Activated CD4-positive, alpha-beta T cell treated with anti-CD3 and anti-CD28 coated beads, Interleukin-2, amount 10 ng/mL, durations not matched to agents 24 days and 14 days (primary cell): ENCODE data around the gene ACO1. TPM values are rescaled to one million over a fixed set of nuclear protein-coding genes. Genes with fewer than 3 reads are reported as not detected.
"Not testable (repeated sequence)": the region's sequence is repeated elsewhere in the genome, so short reads cannot be mapped to it uniquely, and the experiment has no call there.

Experiments
- DNase-seq: peaks from one replicate; pipeline ENCODE4 v3.0.0; 2022
- H3K27ac Mint-ChIP-seq: one replicate; pipeline ENCODE4 v1.8.0; 2022; ENCODE audit warnings: mild to moderate bottlenecking, mixed read lengths
- H3K27me3 Mint-ChIP-seq: one replicate; pipeline ENCODE4 v1.8.0; 2022; ENCODE audit warnings: mixed read lengths
- H3K36me3 Mint-ChIP-seq: one replicate; pipeline ENCODE4 v1.8.0; 2022; ENCODE audit warnings: low read depth, mild to moderate bottlenecking, mixed read lengths
- H3K4me1 Mint-ChIP-seq: one replicate; pipeline ENCODE4 v1.8.0; 2021; ENCODE audit warnings: mixed read lengths
- H3K4me3 Mint-ChIP-seq: one replicate; pipeline ENCODE4 v1.8.0; 2022; ENCODE audit warnings: mild to moderate bottlenecking, moderate library complexity, mixed read lengths
- H3K9me3 Mint-ChIP-seq: one replicate; pipeline ENCODE4 v1.8.0; 2021; ENCODE audit warnings: mixed read lengths
- intact Hi-C: fragments of 100-400 bp; cut with micrococcal nuclease; formaldehyde crosslinking; loops from one replicate; pipeline ENCODE4 v1.15.1; 2023
- total RNA-seq: library from RNA; stranded (reverse); gene quantifications from 2 replicates; pipeline ENCODE4 v1.2.3, GENCODE V29; 2022

Gene ACO1
- 7.4 TPM in 2 replicates for total RNA-seq

DNA sequence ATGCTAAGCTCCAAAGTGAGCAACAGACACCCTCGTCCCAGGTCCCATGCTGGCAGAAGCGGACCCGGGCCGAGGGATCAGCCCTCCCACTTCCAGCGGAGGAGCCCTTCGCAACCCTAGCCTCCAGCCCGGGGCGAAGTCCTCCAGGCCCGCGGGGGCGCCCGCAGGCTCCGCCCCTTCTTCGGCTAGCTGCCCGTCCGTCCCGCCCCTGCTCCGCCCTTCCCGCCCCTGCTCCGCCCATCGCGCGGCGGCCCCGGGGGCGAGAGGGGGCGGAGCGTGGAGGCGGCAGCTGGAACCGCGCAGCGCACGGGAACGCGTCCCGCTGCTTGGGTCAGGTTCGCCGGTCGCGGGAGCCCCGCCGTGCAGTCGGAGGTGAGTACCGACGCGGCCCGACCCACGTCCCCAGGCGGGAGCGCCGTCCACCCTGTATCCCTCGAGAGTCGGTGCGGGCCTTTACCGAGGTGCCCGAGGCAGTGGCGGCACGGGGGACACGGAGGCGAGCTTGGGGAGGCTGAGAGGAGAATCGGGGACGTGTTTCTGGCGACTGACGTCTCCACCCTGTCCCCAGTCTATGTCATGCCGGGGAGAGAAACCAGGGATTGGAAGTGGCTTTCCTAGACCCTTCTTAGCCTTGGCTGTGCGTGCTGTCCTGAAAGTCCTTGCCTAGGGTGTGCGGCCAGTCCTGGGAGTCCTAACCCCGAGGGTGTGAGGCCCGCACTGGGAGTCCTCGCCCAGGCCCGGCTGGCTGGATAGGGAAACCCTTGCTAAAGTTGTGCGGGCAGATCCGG lies at the start of gene ACO1:
ACO1 (plus strand) TSS at position 280 of the 788 bp plus-strand sequence. CDS start 20,864 bp downstream, outside the sequence.
- intact Hi-C loops, result loop anchor here (1.0 kb wide), 2 partner anchors 141 to 189 kb away; partner anchors contain the start of gene NDUFB6
- peak within 1 kb of the TSS; percentile 85 for H3K4me3 Mint-ChIP-seq

DNA sequence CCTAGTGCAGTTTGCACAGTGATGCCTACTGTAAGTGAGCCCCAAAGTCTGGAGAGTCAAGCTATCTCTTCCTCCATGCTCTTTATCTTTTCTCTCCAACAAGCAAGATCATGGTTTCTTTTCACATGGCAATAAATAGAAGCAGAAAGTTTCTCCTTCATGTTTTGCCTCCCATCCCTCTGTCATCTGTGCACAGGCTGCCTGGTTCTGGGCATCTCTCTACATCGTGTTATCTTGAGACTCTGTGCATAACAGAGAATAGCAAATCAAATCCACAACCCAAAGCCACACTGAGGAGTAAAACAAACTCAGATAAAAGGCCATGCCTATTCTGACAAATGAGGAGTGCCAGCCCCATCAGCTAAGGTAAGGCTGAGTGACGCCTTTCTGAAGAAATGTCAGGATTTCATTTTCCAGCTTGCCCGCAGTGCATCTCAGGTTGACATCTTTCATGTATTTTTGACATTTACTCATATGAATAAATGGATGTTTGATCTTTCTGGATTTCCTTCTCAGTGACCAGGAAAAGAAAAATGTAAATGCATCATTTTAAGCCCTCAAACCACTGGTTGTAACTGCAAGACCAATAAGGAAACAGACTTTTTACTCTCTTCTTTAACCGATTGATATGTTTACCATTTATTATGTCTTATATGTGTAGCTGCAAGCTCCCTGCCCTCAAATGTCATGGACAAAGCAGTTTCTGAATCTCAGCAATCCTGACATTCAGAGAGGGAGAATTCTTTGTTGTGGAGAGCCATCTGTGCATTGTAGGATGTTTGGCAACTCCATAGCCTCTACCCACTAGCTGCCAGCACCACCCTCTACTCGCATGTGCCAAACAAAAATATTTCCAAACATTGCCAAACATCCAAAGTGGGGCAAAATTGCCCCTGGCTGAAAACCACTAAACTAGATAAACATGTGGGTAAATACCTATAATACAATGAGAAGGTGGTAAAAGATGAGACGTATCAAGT lies 49.2 kb upstream of the ACO1 start:
- peaks cover 3% of the 10 kb centered on the region for H3K27me3 Mint-ChIP-seq
- no peak overlapping the region for H3K4me3 Mint-ChIP-seq
- no peaks in the 10 kb centered on the region for H3K36me3 Mint-ChIP-seq
- DNase-seq, result no peak
- no peak overlapping the region for H3K27ac Mint-ChIP-seq
- intact Hi-C loops, result no loop called here
- peaks cover 1% of the 10 kb centered on the region for H3K4me1 Mint-ChIP-seq
- no peaks in the 10 kb centered on the region for H3K9me3 Mint-ChIP-seq

More for the DNA sequence above, at the start of gene ACO1:
- no peaks in the 10 kb centered on the region for H3K36me3 Mint-ChIP-seq
- peaks cover 32% of the 10 kb centered on the region for H3K27me3 Mint-ChIP-seq
- H3K4me1 Mint-ChIP-seq, result peaks cover 12% of the 10 kb centered on the region
- H3K27ac Mint-ChIP-seq, result peak within 1 kb of the TSS; percentile 23
- no peaks in the 10 kb centered on the region for H3K9me3 Mint-ChIP-seq
- peak; percentile 97 for DNase-seq

DNA sequence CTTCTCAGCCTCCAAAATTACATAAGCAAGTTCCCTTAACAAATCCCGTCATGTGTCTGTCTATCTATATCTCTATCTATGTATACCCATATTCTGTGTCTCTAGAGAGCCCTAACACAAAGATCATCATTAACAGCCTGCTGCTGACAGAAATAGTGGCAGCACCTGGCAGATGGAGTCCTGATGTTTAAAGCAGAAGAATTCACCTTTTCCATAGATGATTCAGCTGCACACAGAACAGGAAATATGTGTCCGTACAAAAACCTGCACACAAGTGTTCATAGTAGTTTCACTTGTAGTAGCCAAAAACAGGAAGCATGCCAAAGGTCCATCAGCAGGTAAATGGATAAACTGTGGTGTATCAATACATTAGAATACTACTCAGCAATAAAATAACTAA lies 45.0 kb upstream of the ACO1 start:
- H3K27me3 Mint-ChIP-seq, result peaks cover 3% of the 10 kb centered on the region
- H3K9me3 Mint-ChIP-seq, result no peaks in the 10 kb centered on the region
- H3K27ac Mint-ChIP-seq, result no peak overlapping the region
- no peaks in the 10 kb centered on the region for H3K36me3 Mint-ChIP-seq
- DNase-seq, result no peak
- peaks cover 5% of the 10 kb centered on the region for H3K4me1 Mint-ChIP-seq
- no peak overlapping the region for H3K4me3 Mint-ChIP-seq
- intact Hi-C loops, result no loop called here

DNA sequence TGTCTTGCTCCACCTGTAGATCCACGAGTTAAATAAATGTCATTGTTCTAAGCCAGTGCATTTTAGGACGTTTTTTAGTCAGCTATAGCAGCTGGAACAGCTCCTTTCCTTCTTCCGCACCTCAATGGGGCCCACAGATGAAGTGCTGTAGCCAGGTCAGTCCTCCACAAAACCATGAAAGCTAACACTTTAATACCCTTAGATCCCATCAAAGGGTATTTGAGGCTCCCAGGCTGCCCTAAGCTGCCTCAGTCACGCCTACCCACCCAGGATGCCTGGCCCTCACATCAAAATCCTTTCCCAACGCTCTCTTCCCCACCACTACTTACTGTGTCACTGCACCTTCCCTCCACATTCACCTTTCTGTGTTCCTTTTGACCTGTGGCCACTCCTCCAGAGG lies 44.1 kb upstream of the ACO1 start:
- peaks cover 10% of the 10 kb centered on the region for H3K4me1 Mint-ChIP-seq
- no peaks in the 10 kb centered on the region for H3K36me3 Mint-ChIP-seq
- no peak overlapping the region for H3K4me3 Mint-ChIP-seq
- DNase-seq, result no peak
- H3K27me3 Mint-ChIP-seq, result peaks cover 3% of the 10 kb centered on the region
- intact Hi-C loops, result no loop called here
- H3K9me3 Mint-ChIP-seq, result no peaks in the 10 kb centered on the region
- no peak overlapping the region for H3K27ac Mint-ChIP-seq

DNA sequence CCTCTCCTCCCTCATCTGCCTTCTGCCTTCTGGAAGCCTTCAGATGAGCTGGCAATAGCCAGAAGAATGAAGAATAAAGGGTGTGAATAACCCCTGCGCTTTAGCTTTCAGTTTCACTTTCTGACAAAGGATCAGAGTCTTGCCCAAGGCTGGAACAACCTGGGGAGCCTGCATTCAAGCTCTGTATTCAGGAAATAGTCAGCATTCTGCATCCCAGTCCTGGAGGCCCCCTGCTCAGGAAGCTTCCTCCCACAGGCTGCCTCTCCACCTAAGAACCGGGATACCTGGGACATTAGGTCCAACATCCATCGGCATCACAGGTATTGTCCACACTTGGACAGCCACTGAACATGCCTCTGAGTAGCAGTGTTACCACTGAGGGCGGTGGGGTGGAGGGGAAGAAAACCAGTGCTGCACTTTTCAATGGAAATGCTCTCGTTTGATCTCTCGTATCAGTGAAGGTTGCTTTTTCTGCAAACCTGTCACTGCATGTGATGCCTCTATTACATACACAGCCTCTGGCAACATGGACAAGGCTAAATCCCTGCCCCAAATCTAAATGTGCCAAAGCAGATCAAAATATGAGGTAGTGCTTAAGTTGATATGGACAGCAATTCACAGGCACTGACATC lies 39.8 kb upstream of the ACO1 start:
- intact Hi-C loops, result no loop called here
- Mint-ChIP-seq H3K27me3 (no peaks in the 10 kb centered on the region), H3K36me3 (no peaks in the 10 kb centered on the region), H3K9me3 (no peaks in the 10 kb centered on the region), H3K27ac (no peak overlapping the region), H3K4me3 (no peak overlapping the region), H3K4me1 (peaks cover 8% of the 10 kb centered on the region)
- peak; percentile 68 for DNase-seq

DNA sequence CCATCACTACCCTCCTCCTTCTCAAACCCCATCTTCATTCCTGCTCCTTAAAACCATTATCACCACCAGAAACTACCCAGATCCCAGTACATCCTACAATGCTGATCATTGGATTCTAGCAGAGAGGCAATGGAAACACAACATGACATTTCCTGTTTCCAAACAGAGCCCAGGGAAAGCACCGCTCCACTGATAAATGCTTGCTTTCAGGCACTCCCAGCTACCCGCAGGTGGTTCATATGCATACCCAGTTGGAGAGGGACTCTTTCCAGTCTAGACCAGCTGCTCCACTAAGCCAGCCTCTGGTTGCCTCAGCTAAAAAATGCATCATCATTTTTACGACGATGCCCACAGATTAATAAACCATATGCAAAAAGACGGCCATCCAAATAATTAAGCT lies 39.2 kb upstream of the ACO1 start:
- H3K36me3 Mint-ChIP-seq, result no peaks in the 10 kb centered on the region
- no peaks in the 10 kb centered on the region for H3K9me3 Mint-ChIP-seq
- peaks cover 8% of the 10 kb centered on the region for H3K4me1 Mint-ChIP-seq
- DNase-seq, result no peak
- no peaks in the 10 kb centered on the region for H3K27me3 Mint-ChIP-seq
- no peak overlapping the region for H3K4me3 Mint-ChIP-seq
- no peak overlapping the region for H3K27ac Mint-ChIP-seq
- intact Hi-C loops, result no loop called here

DNA sequence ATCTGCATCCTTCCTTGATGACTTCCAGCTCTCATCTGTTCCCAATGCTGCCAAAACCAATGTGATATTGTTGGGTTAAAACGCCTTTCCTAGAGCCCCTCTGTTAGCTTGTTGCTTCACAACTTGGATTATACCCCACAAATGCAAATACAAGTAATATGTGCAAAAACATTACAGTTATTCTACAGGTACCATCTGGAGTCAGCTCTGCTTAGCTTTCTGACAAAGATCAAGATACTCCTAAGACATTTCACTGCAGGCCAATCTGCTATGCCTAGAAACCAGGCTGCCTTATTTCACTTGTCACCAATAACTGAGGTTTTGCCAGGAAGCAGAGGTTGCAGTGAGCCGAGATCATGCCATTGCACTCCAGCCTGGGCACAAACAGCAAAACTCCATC lies 36.9 kb upstream of the ACO1 start:
- intact Hi-C loops, result no loop called here
- DNase-seq, result no peak
- no peaks in the 10 kb centered on the region for H3K36me3 Mint-ChIP-seq
- no peaks in the 10 kb centered on the region for H3K27me3 Mint-ChIP-seq
- H3K4me1 Mint-ChIP-seq, result peaks cover 8% of the 10 kb centered on the region
- H3K27ac Mint-ChIP-seq, result no peak overlapping the region
- H3K4me3 Mint-ChIP-seq, result no peak overlapping the region
- H3K9me3 Mint-ChIP-seq, result no peaks in the 10 kb centered on the region

DNA sequence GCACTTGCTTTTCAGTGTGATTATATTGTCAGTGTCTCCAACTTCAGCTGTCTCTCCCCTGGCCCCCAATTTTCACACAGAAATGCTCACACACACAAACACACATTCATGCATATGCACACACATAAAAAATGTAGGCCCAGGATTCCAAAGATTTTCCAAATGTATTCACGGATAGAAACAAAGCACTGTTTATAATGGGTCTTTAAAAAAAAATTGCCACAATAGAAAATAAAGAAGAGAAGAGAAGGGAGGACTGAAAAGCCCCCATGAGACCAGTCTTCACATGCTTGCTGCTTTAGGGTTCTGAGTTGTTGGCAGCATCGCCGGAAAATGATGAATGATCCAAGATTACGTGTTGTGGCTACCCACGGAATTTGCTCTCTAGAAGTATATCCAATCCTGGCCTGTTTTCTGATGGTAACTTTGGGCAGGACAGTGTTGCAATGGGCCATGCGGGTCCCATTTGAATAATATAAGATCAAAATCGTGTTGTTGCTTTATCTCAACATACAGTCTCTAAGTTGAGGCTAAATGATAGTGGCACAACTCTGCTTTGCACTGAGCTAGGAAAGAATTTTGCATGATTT lies 36.2 kb upstream of the ACO1 start:
- H3K9me3 Mint-ChIP-seq, result no peaks in the 10 kb centered on the region
- no peak overlapping the region for H3K27ac Mint-ChIP-seq
- no peak for DNase-seq
- no peak overlapping the region for H3K4me3 Mint-ChIP-seq
- peaks cover 8% of the 10 kb centered on the region for H3K4me1 Mint-ChIP-seq
- H3K36me3 Mint-ChIP-seq, result no peaks in the 10 kb centered on the region
- no peaks in the 10 kb centered on the region for H3K27me3 Mint-ChIP-seq
- intact Hi-C loops, result no loop called here

DNA sequence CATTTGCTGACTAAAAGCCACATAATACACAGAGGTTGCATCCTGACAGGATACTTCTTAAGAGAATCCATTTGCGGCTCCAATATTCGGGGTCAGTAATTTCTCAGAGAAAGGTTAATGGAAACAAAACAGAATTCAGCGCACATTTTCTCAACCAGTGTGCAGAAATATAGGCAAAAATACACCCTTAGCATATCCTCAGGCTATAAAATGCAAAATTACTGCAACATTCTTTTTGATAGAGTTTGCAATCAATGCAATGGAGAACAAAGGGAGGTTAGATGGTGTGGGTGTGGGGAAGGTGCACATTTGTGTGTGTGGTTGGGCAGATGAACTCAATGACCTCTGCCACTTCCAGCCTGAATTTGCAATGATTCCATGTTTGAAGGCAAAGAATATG lies 35.4 kb upstream of the ACO1 start:
- H3K4me1 Mint-ChIP-seq, result peaks cover 8% of the 10 kb centered on the region
- no peak for DNase-seq
- intact Hi-C loops, result no loop called here
- H3K27ac Mint-ChIP-seq, result no peak overlapping the region
- no peak overlapping the region for H3K4me3 Mint-ChIP-seq
- no peaks in the 10 kb centered on the region for H3K9me3 Mint-ChIP-seq
- H3K27me3 Mint-ChIP-seq, result no peaks in the 10 kb centered on the region
- H3K36me3 Mint-ChIP-seq, result no peaks in the 10 kb centered on the region

DNA sequence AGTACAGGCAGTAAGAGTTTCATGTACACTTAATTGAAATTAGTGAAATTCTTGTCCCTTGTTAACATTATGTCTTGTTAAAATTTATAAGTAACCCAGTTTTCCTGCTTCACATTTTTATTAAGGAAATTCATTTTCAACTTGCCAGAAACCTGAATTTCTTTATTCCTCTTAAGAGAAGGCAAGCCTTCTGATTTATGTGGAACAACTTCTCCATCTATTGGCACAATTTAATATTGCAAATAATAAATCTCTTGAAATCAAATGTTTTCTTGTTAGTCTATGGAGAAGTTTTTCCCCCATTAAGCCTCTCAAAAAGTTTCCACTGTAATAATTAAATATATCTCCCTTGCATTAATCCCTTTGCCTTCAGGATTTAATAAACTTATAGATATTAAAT lies 33.8 kb upstream of the ACO1 start:
- Mint-ChIP-seq H3K4me3 (no peak overlapping the region), H3K27ac (no peak overlapping the region), H3K4me1 (no peaks in the 10 kb centered on the region), H3K9me3 (no peaks in the 10 kb centered on the region), H3K36me3 (no peaks in the 10 kb centered on the region), H3K27me3 (no peaks in the 10 kb centered on the region)
- DNase-seq, result no peak
- intact Hi-C loops, result no loop called here

DNA sequence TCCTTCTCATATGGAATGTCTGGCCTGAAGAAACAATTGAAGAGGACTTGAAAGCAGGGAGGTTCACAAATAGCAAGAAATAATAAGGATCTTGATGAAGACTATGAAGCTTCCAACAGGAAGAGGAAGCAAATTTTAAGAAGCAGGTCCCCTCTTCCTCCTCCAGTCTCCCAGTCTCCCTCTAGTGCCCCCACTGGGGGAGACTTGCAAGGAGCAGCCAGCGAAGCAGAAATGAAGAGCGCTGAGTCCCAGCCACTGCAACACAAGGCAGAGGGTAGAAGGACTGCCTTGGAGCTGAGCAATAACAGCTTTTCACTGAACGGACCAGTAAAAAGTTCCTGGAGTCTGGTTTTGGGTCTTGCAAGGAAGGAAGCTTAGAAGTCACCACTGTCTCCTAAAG lies 32.6 kb upstream of the ACO1 start:
- intact Hi-C loops, result no loop called here
- H3K4me1 Mint-ChIP-seq, result no peaks in the 10 kb centered on the region
- no peak for DNase-seq
- no peaks in the 10 kb centered on the region for H3K27me3 Mint-ChIP-seq
- H3K27ac Mint-ChIP-seq, result no peak overlapping the region
- no peaks in the 10 kb centered on the region for H3K9me3 Mint-ChIP-seq
- H3K36me3 Mint-ChIP-seq, result no peaks in the 10 kb centered on the region
- no peak overlapping the region for H3K4me3 Mint-ChIP-seq

DNA sequence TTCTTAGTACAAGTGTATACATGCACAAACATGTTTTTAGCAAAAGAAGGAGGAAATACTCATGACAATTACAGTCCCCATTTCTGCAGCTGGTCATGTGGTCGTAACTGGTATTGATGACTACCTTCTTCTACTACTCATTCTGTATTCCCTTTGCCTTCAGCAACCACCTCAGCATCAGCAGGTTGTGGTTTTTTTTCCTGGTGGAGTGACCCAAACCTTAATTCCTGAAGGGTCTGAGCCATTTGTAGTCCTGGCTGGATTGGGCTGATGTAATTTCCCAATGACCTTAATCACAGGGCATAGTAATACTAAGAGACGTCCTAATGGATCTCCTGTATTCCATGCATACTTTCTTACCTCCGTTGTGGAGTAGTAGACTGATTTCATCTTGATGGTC lies 31.0 kb upstream of the ACO1 start:
- H3K4me1 Mint-ChIP-seq, DNase-seq, H3K27me3 Mint-ChIP-seq, H3K27ac Mint-ChIP-seq, H3K9me3 Mint-ChIP-seq, H3K36me3 Mint-ChIP-seq, intact Hi-C loops, H3K4me3 Mint-ChIP-seq: not testable (repeated sequence)

DNA sequence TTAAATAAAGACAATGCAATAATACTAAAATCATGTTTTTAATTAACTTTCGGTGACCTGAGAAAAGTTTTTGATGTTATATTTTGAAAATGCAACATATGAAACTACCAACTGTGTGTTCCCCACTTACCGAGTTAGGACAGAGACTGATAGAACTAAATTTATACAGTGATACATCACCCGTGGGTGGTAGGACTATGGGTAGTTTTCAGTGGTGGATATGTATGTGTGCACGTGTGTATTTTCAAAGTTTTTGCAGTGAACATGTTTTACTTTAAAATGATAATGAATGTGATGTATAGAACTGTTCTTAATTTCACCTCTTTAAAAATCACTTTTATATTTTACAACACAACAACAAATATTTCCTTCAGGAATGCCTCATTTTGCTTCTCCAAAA lies 25.0 kb upstream of the ACO1 start:
- Mint-ChIP-seq H3K4me1 (no peaks in the 10 kb centered on the region), H3K27ac (no peak overlapping the region), H3K27me3 (peaks cover 6% of the 10 kb centered on the region), H3K36me3 (no peaks in the 10 kb centered on the region), H3K4me3 (no peak overlapping the region), H3K9me3 (no peaks in the 10 kb centered on the region)
- intact Hi-C loops, result no loop called here
- DNase-seq, result peak; percentile 51
